Activated T-cell treated with anti-CD3 and anti-CD28 coated beads for 24 hours (primary cell): ENCODE measurements around the gene SLIT1.

ENCODE experiments used
- DNase-seq: peaks from one replicate; pipeline ENCODE4 v3.0.0-alpha.2; 2020; ENCODE audit warnings: low read depth

Gene SLIT1

GRCh38 chr10:97139651-97140048 lies 46.1 kb downstream of the SLIT1 start:
- no peak for DNase-seq

- DNase-seq = no peak
Measured at GRCh38 chr10:97138846-97139245, 46.9 kb downstream of the SLIT1 start.

- no peak for DNase-seq
Measured at GRCh38 chr10:97138174-97138573, 47.6 kb downstream of the SLIT1 start.

- DNase-seq = no peak
Measured at GRCh38 chr10:97136756-97137155, 49.0 kb downstream of the SLIT1 start.

- no peak for DNase-seq
Measured at GRCh38 chr10:97135464-97135863, 50.3 kb downstream of the SLIT1 start.

GRCh38 chr10:97134983-97135382 lies 50.8 kb downstream of the SLIT1 start:
- DNase-seq = no peak

GRCh38 chr10:97134110-97134509 lies 51.6 kb downstream of the SLIT1 start:
- no peak for DNase-seq

- no peak for DNase-seq
Measured at GRCh38 chr10:97132273-97132672, 53.5 kb downstream of the SLIT1 start.

- no peak for DNase-seq
Measured at GRCh38 chr10:97131666-97132065, 54.1 kb downstream of the SLIT1 start.

- no peak for DNase-seq
Measured at GRCh38 chr10:97131181-97131628, 54.6 kb downstream of the SLIT1 start.

GRCh38 chr10:97129666-97130065 lies 56.1 kb downstream of the SLIT1 start:
- DNase-seq = no peak

- DNase-seq = no peak
Measured at GRCh38 chr10:97128516-97129154, 57.1 kb downstream of the SLIT1 start.

- DNase-seq = no peak
Measured at GRCh38 chr10:97128039-97128492, 57.7 kb downstream of the SLIT1 start.

- DNase-seq = no peak
Measured at GRCh38 chr10:97127509-97127908, 58.2 kb downstream of the SLIT1 start.

GRCh38 chr10:97124211-97124610 lies 61.5 kb downstream of the SLIT1 start:
- DNase-seq = no peak

GRCh38 chr10:97123765-97124164 lies 62.0 kb downstream of the SLIT1 start:
- DNase-seq = no peak

GRCh38 chr10:97121041-97121440 lies 64.7 kb downstream of the SLIT1 start:
- DNase-seq = no peak

- no peak for DNase-seq
Measured at GRCh38 chr10:97120370-97120769, 65.4 kb downstream of the SLIT1 start.

GRCh38 chr10:97119058-97119745 lies 66.6 kb downstream of the SLIT1 start:
- DNase-seq = no peak

- no peak for DNase-seq
Measured at GRCh38 chr10:97117372-97117771, 68.4 kb downstream of the SLIT1 start.

GRCh38 chr10:97116462-97117162 lies 69.1 kb downstream of the SLIT1 start:
- DNase-seq = no peak

GRCh38 chr10:97115846-97116245 lies 69.9 kb downstream of the SLIT1 start:
- DNase-seq = no peak

GRCh38 chr10:97111615-97112014 lies 74.1 kb downstream of the SLIT1 start:
- no peak for DNase-seq
